Measurements from ENCODE around the gene RASGRF1. TPM values are rescaled to one million over a fixed set of nuclear protein-coding genes. Genes with fewer than 3 reads are reported as not detected.

The RASGRF1 gene
- total RNA-seq, 4 donors from 2014 or later: 5.4 to 73.4 TPM; not detected in 2

DNA sequence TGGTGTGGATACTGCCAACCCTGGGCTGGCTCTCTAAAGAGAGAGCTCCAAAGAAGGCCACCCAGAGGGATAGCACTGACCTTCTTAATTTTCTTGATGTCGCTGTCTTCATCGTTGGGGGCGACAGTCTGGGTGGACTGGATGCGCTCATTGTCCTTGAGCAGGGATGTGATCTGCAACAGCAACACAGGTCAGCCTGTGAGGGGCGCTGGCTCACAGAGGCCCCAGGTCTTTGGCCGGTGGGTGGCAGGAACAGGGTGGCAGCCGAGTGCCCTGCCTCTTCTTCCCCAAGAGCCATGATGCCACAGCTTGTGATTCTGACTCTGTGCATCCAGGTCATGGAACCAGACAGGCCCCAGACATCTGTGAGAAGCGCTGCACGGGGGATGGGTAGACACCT, 41.2 kb downstream of the RASGRF1 start:
- H3K27me3 ChIP-seq: no peaks in the 10 kb centered on the region
- no peaks in the 10 kb centered on the region for H3K9me3 ChIP-seq
- TF ChIP-seq, protein P1, sequence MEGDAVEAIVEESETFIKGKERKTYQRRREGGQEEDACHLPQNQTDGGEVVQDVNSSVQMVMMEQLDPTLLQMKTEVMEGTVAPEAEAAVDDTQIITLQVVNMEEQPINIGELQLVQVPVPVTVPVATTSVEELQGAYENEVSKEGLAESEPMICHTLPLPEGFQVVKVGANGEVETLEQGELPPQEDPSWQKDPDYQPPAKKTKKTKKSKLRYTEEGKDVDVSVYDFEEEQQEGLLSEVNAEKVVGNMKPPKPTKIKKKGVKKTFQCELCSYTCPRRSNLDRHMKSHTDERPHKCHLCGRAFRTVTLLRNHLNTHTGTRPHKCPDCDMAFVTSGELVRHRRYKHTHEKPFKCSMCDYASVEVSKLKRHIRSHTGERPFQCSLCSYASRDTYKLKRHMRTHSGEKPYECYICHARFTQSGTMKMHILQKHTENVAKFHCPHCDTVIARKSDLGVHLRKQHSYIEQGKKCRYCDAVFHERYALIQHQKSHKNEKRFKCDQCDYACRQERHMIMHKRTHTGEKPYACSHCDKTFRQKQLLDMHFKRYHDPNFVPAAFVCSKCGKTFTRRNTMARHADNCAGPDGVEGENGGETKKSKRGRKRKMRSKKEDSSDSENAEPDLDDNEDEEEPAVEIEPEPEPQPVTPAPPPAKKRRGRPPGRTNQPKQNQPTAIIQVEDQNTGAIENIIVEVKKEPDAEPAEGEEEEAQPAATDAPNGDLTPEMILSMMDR (IDR thresholded peaks at IDR 0.05): no peak
- no peak for TF ChIP-seq POLR2A (IDR thresholded peaks at IDR 0.05)
- no peak for DNase-seq
- H3K36me3 ChIP-seq: no peaks in the 10 kb centered on the region
- H3K4me1 ChIP-seq: no peaks in the 10 kb centered on the region
- H3K4me3 ChIP-seq: no peak overlapping the region
- H3K27ac ChIP-seq: no peak overlapping the region

DNA sequence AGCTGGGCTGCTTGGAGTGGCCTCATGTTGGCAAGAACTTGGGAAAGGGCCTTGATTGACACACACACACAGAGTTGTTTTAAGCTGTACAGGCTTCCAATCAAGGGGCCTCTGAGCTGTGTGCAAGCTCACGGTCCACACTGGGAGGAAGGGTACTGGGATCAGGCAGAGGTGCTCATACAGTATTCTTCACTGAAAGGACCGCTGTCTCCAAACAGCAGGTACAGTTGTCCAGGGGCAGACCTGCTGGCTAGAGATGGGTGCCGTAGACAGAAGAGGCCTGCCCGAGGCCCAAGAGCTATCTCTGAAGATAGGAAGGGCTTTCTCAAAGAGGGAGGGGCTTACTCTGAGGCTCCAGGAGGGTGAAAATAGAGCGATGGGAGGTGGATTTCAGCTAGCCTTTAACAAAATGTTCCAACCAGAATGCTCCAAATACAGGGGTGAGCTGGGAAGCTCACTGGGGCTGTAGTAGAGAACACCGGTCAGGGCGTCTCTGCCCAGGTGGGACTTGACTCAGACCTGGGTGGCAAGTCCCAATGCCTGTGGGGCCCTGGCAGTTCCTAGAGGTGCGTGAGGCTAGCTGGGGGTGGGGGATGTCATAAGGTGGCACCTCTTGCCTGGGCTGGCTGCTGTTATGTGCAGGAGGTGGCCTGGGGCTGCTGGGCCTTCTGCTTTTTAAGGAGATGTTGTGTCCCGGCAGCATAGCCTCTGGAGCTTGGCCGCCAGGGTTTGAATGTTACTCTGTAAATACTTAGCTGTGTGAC, 42.7 kb downstream of the RASGRF1 start:
- Histone ChIP-seq H3K36me3 (no peaks in the 10 kb centered on the region), H3K27ac (no peak overlapping the region), H3K9me3 (no peaks in the 10 kb centered on the region), H3K4me1 (no peaks in the 10 kb centered on the region), H3K27me3 (no peaks in the 10 kb centered on the region), H3K4me3 (no peak overlapping the region)
- TF ChIP-seq POLR2A (IDR thresholded peaks at IDR 0.05): no peak
- TF ChIP-seq, protein P1 (IDR thresholded peaks at IDR 0.05): no peak
- DNase-seq: no peak

DNA sequence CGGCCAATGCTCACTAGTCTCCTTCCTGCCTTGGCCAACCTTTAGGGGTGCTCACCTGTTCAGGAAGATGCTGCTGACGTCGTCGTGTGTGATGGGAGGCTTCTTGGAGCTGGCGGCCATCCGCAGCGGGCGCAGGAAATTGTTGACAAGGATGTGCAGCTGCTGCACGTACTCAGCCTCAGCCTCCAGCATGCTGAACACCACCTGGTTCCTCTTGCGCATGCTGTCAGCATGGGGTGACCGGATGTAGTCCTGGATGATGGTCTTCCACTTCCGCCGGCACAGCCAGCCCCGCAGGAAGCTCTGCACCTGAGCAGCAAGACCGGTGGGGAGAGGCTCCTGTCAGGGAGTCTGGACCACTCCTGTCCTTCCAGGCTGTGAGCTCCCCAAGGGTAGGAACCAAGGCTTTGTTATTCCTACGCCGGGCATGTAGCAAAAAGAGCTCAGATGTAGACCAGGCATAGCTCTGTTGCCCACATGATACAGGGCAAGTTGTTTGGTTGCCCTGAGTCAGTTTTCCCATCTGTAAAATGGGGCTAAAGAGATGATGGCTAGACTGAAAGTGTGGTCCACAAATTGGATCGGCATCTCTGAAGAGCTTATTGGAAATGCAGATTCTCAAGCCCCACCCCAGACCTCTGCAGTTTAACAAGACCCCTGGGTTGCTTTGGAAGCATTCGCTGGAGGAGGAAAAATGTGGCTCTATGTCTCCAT, 43.7 kb downstream of the RASGRF1 start:
- Histone ChIP-seq H3K27ac (no peak overlapping the region), H3K4me1 (no peaks in the 10 kb centered on the region), H3K36me3 (no peaks in the 10 kb centered on the region), H3K27me3 (no peaks in the 10 kb centered on the region), H3K9me3 (peaks cover 0 to 4% (median 0%) of the 10 kb centered on the region in 4 donors), H3K4me3 (no peak overlapping the region)
- no peak for TF ChIP-seq POLR2A (IDR thresholded peaks at IDR 0.05)
- TF ChIP-seq, protein P1 (IDR thresholded peaks at IDR 0.05): no peak
- DNase-seq: no peak

DNA sequence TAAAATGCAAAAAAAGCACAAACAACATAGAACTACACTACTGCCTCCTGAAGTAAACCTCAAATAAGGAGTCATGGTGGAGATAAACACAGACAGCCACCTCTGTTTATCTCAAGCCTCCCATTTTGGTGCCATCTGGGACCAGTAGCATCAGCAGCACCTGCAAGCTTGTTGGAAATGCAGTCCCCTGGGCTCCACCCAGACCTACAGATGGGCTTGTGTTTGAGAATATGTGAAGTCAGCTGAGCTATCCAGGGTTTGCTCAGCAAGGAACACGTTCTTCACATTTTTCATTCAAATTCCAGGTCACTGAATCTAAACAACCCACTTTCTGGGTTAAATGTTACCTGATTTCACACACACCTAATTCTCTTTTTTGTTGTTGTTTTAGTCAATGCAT, 45.5 kb downstream of the RASGRF1 start:
- H3K4me3 ChIP-seq: no peak overlapping the region
- H3K36me3 ChIP-seq: no peaks in the 10 kb centered on the region
- no peaks in the 10 kb centered on the region for H3K4me1 ChIP-seq
- TF ChIP-seq, protein P1 (IDR thresholded peaks at IDR 0.05): no peak
- no peak for TF ChIP-seq POLR2A (IDR thresholded peaks at IDR 0.05)
- no peak for DNase-seq
- H3K9me3 ChIP-seq: peaks cover 0 to 4% (median 0%) of the 10 kb centered on the region in 4 donors
- no peak overlapping the region for H3K27ac ChIP-seq
- H3K27me3 ChIP-seq: no peaks in the 10 kb centered on the region

DNA sequence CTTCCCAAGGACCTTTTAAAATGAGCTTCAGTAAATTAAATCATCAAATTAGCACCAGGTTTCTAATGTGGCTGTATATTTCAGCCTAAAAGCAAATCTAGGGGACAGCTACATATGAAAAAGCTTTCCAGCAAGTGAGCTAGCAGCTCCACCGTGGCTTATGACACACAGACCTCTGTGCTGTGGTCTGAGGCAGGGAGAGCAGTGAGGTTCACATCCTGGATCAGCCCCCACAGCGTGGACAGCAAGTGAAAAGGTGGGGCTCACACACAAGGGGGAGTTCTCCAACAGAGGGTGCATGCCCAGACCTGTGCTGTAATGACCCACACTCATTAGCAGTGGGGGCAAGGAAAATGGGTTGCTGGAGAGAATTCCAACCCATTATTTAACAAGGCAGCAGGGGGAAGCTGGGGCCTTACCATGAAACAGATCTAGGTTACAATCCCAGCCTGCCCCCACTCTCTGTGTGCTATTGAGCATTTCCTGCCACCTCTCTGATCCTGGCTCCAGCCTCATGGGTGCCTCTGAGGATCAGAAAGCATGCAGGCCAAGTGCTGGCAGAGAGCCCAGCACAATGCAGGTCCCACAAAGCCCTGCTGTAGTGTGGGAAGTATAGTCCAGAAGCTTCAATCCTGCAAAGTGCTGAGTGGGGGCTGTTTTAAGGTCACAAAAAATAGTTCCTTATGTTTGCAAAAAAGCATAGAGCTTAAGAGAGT, 48.2 kb downstream of the RASGRF1 start:
- H3K4me3 ChIP-seq: no peak overlapping the region
- no peaks in the 10 kb centered on the region for H3K36me3 ChIP-seq
- no peaks in the 10 kb centered on the region for H3K27me3 ChIP-seq
- TF ChIP-seq, protein P1 (IDR thresholded peaks at IDR 0.05): no peak
- TF ChIP-seq POLR2A (IDR thresholded peaks at IDR 0.05): no peak
- H3K27ac ChIP-seq: no peak overlapping the region
- DNase-seq: no peak
- no peaks in the 10 kb centered on the region for H3K4me1 ChIP-seq
- H3K9me3 ChIP-seq: peaks cover 0 to 4% (median 0%) of the 10 kb centered on the region in 4 donors
